K562 (cell line): ENCODE results near the gene RPTOR. TPM values are rescaled to one million over a fixed set of nuclear protein-coding genes. Genes with fewer than 3 reads are reported as not detected.
A peak's percentile ranks its signal among the peaks of the same experiment; 100 is the strongest.

Experiments used
- ATAC-seq: fragments of 200-7000 bp; cut with Tn5 transposase; 3 replicates; pipeline ENCODE4 v1.9.1; 2020; ENCODE audit warnings: moderate library complexity
- BruUV-seq: library from RNA; stranded (reverse); fragments of 400-500 nt; replicated peaks from 2 replicates; lab custom pipeline; 2021; lab: Mats Ljungman, UMichigan
- CTCF ChIA-PET: fragments of 300-600 bp; formaldehyde crosslinking; extraction: SDS; loops from one replicate; lab custom pipeline; 2021; ENCODE audit warnings: low intra/inter-chr PET ratio; lab: Yijun Ruan, JAX
- POLR2A ChIA-PET: fragments of 300-600, 350-650 bp; sonication (Branson Sonifier 250); formaldehyde crosslinking; extraction: SDS; loops from one replicate; lab custom pipeline; 2021; ENCODE audit warnings: antibody characterized with exemption, inconsistent platforms; lab: Yijun Ruan, JAX
- DNase-seq, 4 experiments: peaks; one replicate each; pipeline versions ENCODE4 v3.0.0 to v3.0.0-alpha.2; 2011 to 2018; ENCODE audit warnings: low spot score in 3 of 4, mixed read lengths in 3 of 4; ENCODE audit errors: extremely low read depth in 1 of 4
- FAIRE-seq: peaks from 2 replicates; lab custom pipeline; 2011; peaks lifted over from hg19 to GRCh38; lab: Jason Lieb, UNC
- H2AFZ ChIP-seq: 2 replicates; pipeline ENCODE4 v1.6.0; 2011; ENCODE audit warnings: low read depth, low read length, control low read depth, inconsistent platforms
- H3K27ac ChIP-seq: fragments of 200-600 bp; 3 replicates; pipeline ENCODE4 v1.8.0; 2011; ENCODE audit warnings: low read depth, mild to moderate bottlenecking, control low read depth, inconsistent platforms, low read length, moderate library complexity, mixed read lengths; ENCODE audit errors: extremely low read depth
- H3K27me3 ChIP-seq, 2 experiments: fragments of 300-600 bp in 1 of 2; 2 replicates in 1 of 2; 3 replicates in 1 of 2; pipeline versions ENCODE4 v1.6.0 to v1.8.0; 2011; ENCODE audit warnings: inconsistent platforms in 2 of 2, low read length in 2 of 2, mild to moderate bottlenecking in 1 of 2, mixed read lengths in 1 of 2, moderate library complexity in 1 of 2; ENCODE audit not compliant: control insufficient read depth in 2 of 2, insufficient read depth in 2 of 2
- H3K36me3 ChIP-seq: fragments of 300-600 bp; 3 replicates; pipeline ENCODE4 v1.8.0; 2011; ENCODE audit warnings: mild to moderate bottlenecking, low read length, inconsistent platforms; ENCODE audit not compliant: control insufficient read depth, insufficient read depth
- H3K4me1 ChIP-seq, 2 experiments: fragments of 200-600 bp in 1 of 2; replicated peaks in 1 of 2; 2 replicates in 1 of 2; 3 replicates in 1 of 2; pipeline versions ENCODE4 v1.5.1 to v1.8.0; 2011; ENCODE audit warnings: inconsistent platforms in 2 of 2, low read length in 2 of 2, mild to moderate bottlenecking in 1 of 2, mixed read lengths in 1 of 2, moderate library complexity in 1 of 2; ENCODE audit not compliant: control insufficient read depth in 2 of 2, insufficient read depth in 2 of 2
- H3K4me2 ChIP-seq: 2 replicates; pipeline ENCODE4 v1.6.1; 2011; ENCODE audit warnings: low read length, control low read depth, inconsistent platforms, mixed read lengths; ENCODE audit not compliant: insufficient read depth
- H3K4me3 ChIP-seq: fragments of 200-600 bp; sonication (generic), shearing (Covaris generic); 2 replicates; pipeline ENCODE4 v1.5.1; 2016; ENCODE audit warnings: control low read depth, inconsistent platforms
- H3K79me2 ChIP-seq: fragments of 200-600 bp; 3 replicates; pipeline ENCODE4 v1.8.0; 2011; ENCODE audit warnings: low read length, inconsistent platforms; ENCODE audit not compliant: control insufficient read depth, insufficient read depth
- H3K9ac ChIP-seq, 2 experiments: 2 replicates each; pipeline versions ENCODE4 v1.6.0 to v1.6.1; 2011; ENCODE audit warnings: low read depth in 2 of 2, low read length in 2 of 2, control low read depth in 1 of 2, inconsistent platforms in 1 of 2, mild to moderate bottlenecking in 1 of 2, mixed read lengths in 1 of 2; ENCODE audit not compliant: insufficient read depth in 1 of 2
- H3K9me1 ChIP-seq: one replicate; pipeline ENCODE4 v1.6.0; 2011; ENCODE audit warnings: inconsistent platforms, mild to moderate bottlenecking, low read length, moderate library complexity; ENCODE audit not compliant: control insufficient read depth, insufficient read depth
- H3K9me3 ChIP-seq: replicated peaks from 2 replicates; pipeline ENCODE4 v1.5.1; 2011; ENCODE audit warnings: low read depth, low read length, inconsistent platforms; ENCODE audit not compliant: control insufficient read depth, insufficient read depth
- H4K20me1 ChIP-seq: replicated peaks from 2 replicates; pipeline ENCODE4 v1.6.1; 2011; ENCODE audit warnings: low read length, inconsistent platforms, mixed read lengths; ENCODE audit not compliant: control insufficient read depth, insufficient read depth
- CHCHD3 ChIP-seq: fragments of 250-450 bp; sonication (Bioruptor Pico); IDR thresholded peaks from 2 replicates; pipeline ENCODE4 v2.1.2; 2022; ENCODE audit warnings: mild to moderate bottlenecking
- GABPA ChIP-seq: fragments of 200-800 bp; sonication (Bioruptor generic); conservative IDR thresholded peaks from 2 replicates; pipeline ENCODE4 v1.6.1; 2016; ENCODE audit warnings: low read depth, missing genetic modification characterization, missing compliant biosample characterization
- MAZ ChIP-seq, 2 experiments: fragments of 450-650 bp in 1 of 2; sonication (generic) in 1 of 2; formaldehyde crosslinking; IDR thresholded peaks in 1 of 2; conservative IDR thresholded peaks in 1 of 2; 2 replicates each; pipeline versions ENCODE4 v1.4.0 to v1.5.0; 2020; ENCODE audit warnings: mild to moderate bottlenecking in 1 of 2, missing genetic modification reagents in 1 of 2
- POLR2AphosphoS2 ChIP-seq: IDR thresholded peaks from 2 replicates; pipeline ENCODE4 v1.6.1; 2012; ENCODE audit warnings: low read length, improper control_type of control experiment
- POLR2G ChIP-seq: fragments of 200-400 bp; formaldehyde crosslinking; IDR thresholded peaks from 2 replicates; pipeline ENCODE4 v1.6.1; 2017; ENCODE audit warnings: low read depth, mild to moderate bottlenecking, antibody characterized with exemption, low read length, moderate library complexity
- RBM22 ChIP-seq: fragments of 200-400 bp; formaldehyde crosslinking; IDR thresholded peaks from 2 replicates; pipeline ENCODE4 v1.6.1; 2018; ENCODE audit warnings: low read length, low read depth; ENCODE audit not compliant: poor library complexity, severe bottlenecking
- WGBS: fragments of 100-300 bp; shearing (Covaris generic); methylation state at CpG from one replicate; pipeline ENCODE4 v1.1.6; 2016; ENCODE audit warnings: low coverage, mixed read lengths; ENCODE audit not compliant: insufficient coverage; ENCODE audit errors: missing lambda C conversion rate; 5-methylcytosine and 5-hydroxymethylcytosine counted together
- in situ Hi-C: fragments of 300-500 bp; cut with MboI; formaldehyde crosslinking; loops from 4 replicates; pipeline ENCODE4 v1.15.0; 2018; ENCODE audit warnings: inconsistent platforms, mixed read lengths
- intact Hi-C: fragments of 100-400 bp; cut with micrococcal nuclease; formaldehyde crosslinking; loops from 2 replicates; pipeline ENCODE4 v1.14.2; 2022
- polyA plus RNA-seq, 8 experiments: library from polyadenylated mRNA; depleted of rRNA in 4 of 8; stranded (reverse) in 5 of 8; unstranded in 3 of 8; fragments of >200 nt; fragmentation: Nextera tagmentation in 2 of 8; fragmentation: Illumina TruSeq in 1 of 8; extraction: Ambion mirVana in 2 of 8; extraction: Trizol in 1 of 8; gene quantifications; 2 replicates each; pipeline versions ENCODE4 v1.2.1 to v1.2.3, GENCODE V29; 2011 to 2014; ENCODE audit warnings: inconsistent platforms in 1 of 8, missing spikeins in 1 of 8
- total RNA-seq, 7 experiments: library from RNA; depleted of rRNA in 6 of 7; stranded (reverse); fragments of >200 nt in 6 of 7; fragmentation: Illumina TruSeq in 2 of 7; extraction: Trizol in 2 of 7; gene quantifications; 2 replicates each; pipeline versions ENCODE4 v1.2.1 to v1.2.3, GENCODE V29; 2011 to 2021; ENCODE audit warnings: low replicate concordance in 1 of 7

Gene RPTOR
- total and polyA plus RNA-seq, 9 of the 15 experiments (the other 6 are each of a cell fraction or from before 2014, with no cell fraction given) = 0.24 to 54.1 (median 10.2) TPM

GRCh38 chr17:80969030-80969673, 424.5 kb downstream of the RPTOR start:
- BruUV-seq = no TSS peak
- Histone ChIP-seq H3K79me2 (no peaks in the 10 kb centered on the region), H3K27me3 (peaks cover 15 to 20% of the 10 kb centered on the region in 2 experiments), H3K36me3 (peaks cover 9% of the 10 kb centered on the region; the same call in 1 of the 3 replicates), H3K4me2 (no peak overlapping the region), H4K20me1 (no peaks in the 10 kb centered on the region), H2AFZ (no peak overlapping the region), H3K4me3 (no peak overlapping the region), H3K9me1 (no peaks in the 10 kb centered on the region), H3K4me1 (peaks cover 0 to 51% of the 10 kb centered on the region in 2 experiments; a peak in 4 of 5 replicates), H3K27ac (no peak overlapping the region), H3K9me3 (no peaks in the 10 kb centered on the region), H3K9ac (peak overlapping the region in 1 of 2 experiments; percentile 47; a peak in 2 of 4 replicates)
- in situ Hi-C loops (no loop called here), intact Hi-C loops (no loop called here)
- CTCF ChIA-PET = interaction anchor here (3.0 kb wide), 1 partner anchor 542 kb away, joined by 20 read pairs; no protein-coding TSS in a partner anchor
- ATAC-seq (peak; percentile 42), DNase-seq (peak in 1 of 4 experiments; percentile 47), FAIRE-seq (no peak)
- POLR2A ChIA-PET = interaction anchor here (0.7 kb wide), 2 partner anchors 8 to 440 kb away, joined by 3 read pairs; no protein-coding TSS in a partner anchor
- no peak for TF ChIP-seq CHCHD3
- peak; percentile 79; the same call in 1 of the 2 replicates for TF ChIP-seq POLR2AphosphoS2
- TF ChIP-seq GABPA (tag) = peak; percentile 45; the same call in 1 of the 2 replicates
- TF ChIP-seq RBM22 = peak; percentile 70
- TF ChIP-seq POLR2G = peak; percentile 78
- 0 out of 4 replicates have a peak, but pooled peaks of 1 of the 2 experiments have one; percentile 10 for TF ChIP-seq MAZ (CRISPR knock-in tag; conservative IDR thresholded peaks at IDR 0.05 in 1 of 2, IDR thresholded peaks at IDR 0.05 in 1 of 2)
- 29% methylated on average over 13 of the region's 20 CpGs for WGBS
